ENCODE measurements around the gene KRTAP5-2.
"Not testable (repeated sequence)": the region's sequence is repeated elsewhere in the genome, so short reads cannot be mapped to it uniquely, and the experiment has no call there.

The KRTAP5-2 gene, protein sequence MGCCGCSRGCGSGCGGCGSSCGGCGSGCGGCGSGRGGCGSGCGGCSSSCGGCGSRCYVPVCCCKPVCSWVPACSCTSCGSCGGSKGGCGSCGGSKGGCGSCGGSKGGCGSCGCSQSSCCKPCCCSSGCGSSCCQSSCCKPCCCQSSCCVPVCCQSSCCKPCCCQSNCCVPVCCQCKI

DNA sequence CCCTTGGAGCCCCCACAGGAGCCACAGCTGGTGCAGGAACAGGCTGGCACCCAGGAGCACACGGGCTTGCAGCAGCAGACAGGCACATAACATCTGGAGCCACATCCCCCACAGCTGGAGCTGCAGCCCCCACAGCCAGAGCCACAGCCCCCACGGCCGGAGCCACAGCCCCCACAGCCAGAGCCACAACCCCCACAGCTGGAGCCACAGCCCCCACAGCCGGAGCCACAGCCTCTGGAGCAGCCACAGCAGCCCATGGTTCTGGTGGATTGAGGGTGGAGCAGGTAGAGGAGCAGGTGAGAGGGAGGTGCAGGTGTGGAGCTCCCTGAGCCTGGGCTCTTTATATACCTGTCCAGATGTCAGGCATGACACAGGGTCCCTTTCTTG, at the start of gene KRTAP5-2:
KRTAP5-2 (minus strand) TSS at position 301 of the 387 bp plus-strand sequence; CDS start at position 257, 44 bp downstream.
- DNase-seq: no peak

- DNase-seq: not testable (repeated sequence)
Observed at GRCh38 chr11:1646540-1646939, 48.4 kb upstream of the KRTAP5-2 start.

GRCh38 chr11:1645357-1645821, 47.3 kb upstream of the KRTAP5-2 start:
- no peak for DNase-seq

- no peak for DNase-seq
Observed at GRCh38 chr11:1644601-1645356, 46.7 kb upstream of the KRTAP5-2 start.

DNA sequence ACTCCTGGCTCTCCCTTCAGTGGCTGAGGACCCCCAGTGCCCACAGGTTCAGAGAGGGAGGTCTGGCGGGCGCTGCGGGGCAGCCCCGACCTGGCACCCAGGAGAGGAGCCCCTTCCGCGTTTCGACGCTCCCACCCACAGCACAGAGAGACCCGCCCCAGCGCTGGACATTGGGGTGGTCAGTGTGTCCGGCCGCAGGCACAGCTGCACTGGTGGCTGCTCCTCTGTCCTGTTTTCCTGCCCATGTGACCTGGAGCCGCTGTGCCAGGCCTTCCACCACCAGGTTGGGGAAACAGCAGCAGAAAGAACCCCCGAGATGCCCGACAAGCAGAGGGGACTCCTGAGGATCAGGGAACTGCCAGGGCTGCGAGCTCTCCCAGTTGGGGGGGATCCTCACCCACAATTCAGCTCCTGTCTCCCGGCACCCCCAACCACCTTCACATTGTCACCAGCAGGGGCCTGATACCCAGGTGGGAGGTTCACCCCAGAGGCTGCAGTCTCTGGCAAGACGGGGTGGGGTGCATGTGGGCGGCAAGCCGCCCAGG, 45.1 kb upstream of the KRTAP5-2 start:
- no peak for DNase-seq

GRCh38 chr11:1642288-1643145, 44.4 kb upstream of the KRTAP5-2 start:
- DNase-seq: no peak

GRCh38 chr11:1641096-1641495, 43.0 kb upstream of the KRTAP5-2 start:
- peak; percentile 51 for DNase-seq

GRCh38 chr11:1640076-1640946, 42.2 kb upstream of the KRTAP5-2 start:
- peak; percentile 67 for DNase-seq

GRCh38 chr11:1639666-1640065, 41.6 kb upstream of the KRTAP5-2 start:
- no peak for DNase-seq

DNA sequence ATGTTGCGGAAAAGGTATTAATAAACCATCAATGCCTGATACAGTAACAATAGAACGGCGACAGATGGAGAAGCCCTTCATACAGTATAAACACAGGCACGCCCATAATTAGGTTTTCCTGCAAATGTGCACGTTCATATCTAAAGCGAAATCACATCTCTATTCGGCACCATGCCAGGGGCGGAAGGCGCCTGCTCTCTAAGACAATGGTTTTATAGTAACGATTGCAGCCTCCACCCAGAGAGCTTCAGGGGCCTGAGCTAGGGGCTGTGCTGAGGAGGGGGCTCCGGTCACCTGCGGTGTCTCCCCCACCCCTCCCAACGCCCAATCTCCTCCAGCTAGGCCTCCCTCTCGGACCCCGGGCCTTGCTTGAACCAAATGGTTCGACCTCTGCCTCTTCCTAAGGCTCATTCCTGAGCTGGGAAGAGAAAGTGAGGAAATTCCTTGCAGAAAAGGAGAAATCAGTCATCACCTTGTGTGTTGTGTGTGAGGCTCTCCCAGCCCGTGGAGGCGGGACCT, 41.1 kb upstream of the KRTAP5-2 start:
- no peak for DNase-seq

- no peak for DNase-seq
Observed at GRCh38 chr11:1638344-1638743, 40.2 kb upstream of the KRTAP5-2 start.

- no peak for DNase-seq
Observed at GRCh38 chr11:1637628-1638027, 39.5 kb upstream of the KRTAP5-2 start.

DNA sequence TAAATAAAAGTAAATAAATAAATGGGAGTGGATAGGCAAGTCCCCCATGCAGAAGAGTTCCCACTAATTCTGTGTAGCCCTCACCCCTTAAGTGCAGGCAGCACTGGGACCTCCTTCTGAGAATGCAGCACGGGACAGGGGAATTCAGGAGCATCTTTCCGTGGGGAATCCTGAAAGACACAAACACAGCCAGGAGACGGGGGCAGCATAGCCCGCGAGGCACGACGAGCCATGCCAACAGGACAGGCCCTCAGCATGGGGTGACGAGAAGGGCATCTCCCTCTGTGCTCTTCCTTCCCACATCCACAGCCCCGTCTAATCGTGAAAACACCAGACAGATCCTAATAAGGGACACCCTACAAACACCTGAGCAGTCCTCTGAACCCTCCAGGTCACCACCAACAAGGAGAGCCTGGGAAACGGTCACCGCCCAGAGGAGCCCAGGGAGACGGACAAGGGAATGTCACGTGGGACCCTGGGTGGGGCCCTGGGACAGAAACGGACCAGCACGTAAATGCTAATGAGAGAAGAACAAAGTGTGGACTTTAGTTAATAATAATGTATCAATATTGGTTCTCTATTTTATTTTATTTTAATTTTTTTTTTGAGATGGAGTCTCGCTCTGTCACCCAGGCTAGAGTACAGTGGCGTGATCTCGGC, 38.3 kb upstream of the KRTAP5-2 start:
- DNase-seq: no peak

DNA sequence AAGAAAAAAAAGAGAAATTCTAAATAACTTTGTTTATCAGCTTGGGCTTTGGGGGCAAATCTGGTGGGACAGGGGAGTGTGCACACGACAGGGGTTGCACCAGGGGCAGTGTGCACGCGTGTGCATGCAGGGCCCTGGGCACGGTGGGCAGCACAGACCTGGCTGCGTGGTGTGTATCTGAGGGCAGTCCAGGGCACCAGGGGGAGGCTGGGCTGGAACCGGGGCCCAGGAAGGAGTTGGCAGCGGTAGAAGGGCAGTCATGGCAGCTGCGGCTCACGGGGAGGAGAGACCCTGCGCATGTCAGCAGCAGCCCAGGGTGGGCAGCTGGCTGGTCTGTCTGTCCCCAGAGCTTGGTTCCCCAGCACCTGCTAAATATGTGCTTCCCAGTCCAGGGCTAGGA, 35.8 kb upstream of the KRTAP5-2 start:
- no peak for DNase-seq

DNA sequence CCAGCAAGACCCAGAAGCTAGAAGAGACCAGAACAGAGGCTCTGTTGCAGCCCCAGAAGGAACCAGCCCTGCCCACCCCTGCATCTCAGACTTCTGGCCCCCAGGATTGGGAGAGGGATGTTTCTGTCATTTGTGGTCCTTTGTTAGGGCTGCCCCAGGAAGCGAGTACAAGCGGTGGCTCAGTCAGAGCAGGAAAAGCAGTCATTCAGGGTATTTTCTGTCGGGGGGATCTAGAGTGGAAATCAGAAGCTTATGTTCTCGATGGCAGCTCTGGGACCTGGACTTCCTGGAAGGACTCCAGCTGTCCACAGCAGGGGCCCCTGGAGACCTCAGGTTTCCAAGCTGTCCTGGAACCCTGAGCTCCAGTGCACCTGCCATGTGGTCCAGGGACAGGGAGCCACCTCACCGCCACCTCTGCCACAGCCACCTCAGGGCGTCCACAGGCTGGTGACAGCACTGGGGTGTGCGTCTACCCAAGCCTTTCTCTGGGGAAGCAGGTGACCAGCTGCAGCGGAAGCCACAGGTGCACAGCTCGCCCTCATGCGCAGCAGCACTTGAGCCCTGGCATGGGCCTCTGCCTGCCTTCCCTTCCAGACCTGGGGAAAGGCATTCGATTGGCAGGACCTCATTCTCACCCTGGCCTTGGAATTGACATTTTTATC, 34.1 kb upstream of the KRTAP5-2 start:
- DNase-seq: no peak

DNA sequence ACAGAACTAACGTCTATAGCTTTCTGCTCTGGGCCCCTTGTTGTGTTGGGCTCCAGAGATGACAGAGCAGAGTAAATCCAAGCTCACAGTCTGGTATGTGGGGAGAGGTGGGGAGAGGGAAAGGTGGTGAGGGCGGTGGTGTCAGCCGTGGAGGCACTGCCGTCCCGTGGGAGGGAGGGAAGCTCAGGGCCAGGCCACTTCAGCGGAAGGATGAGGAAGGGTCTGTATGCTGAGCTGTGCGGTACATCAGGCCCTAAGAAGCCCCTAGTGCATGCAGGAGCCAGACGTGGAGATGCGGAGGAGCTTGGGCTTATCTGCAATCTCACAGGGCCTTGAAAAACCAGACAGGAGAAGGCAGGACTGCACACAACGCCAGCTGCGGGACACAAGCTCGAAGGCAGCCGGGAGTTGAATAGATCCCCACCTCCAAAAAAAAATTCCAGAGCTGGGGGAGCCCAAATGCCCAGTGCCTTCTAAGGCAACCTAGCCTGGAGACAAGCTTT, 33.0 kb upstream of the KRTAP5-2 start:
- no peak for DNase-seq

DNA sequence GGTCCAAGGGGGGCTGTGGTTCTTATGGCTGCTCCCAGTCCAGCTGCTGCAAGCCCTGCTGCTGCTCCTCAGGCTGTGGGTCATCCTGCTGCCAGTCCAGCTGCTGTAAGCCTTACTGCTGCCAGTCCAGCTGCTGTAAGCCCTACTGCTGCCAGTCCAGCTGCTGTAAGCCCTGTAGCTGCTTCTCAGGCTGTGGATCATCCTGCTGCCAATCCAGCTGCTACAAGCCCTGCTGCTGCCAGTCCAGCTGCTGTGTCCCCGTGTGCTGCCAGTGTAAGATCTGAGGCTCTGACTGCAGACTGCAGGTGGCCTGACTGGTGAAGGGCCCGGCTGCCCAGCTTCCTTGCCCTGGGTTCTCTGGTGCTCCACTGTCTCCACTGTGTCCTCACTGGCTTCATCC, 32.2 kb upstream of the KRTAP5-2 start:
- DNase-seq: no peak

DNA sequence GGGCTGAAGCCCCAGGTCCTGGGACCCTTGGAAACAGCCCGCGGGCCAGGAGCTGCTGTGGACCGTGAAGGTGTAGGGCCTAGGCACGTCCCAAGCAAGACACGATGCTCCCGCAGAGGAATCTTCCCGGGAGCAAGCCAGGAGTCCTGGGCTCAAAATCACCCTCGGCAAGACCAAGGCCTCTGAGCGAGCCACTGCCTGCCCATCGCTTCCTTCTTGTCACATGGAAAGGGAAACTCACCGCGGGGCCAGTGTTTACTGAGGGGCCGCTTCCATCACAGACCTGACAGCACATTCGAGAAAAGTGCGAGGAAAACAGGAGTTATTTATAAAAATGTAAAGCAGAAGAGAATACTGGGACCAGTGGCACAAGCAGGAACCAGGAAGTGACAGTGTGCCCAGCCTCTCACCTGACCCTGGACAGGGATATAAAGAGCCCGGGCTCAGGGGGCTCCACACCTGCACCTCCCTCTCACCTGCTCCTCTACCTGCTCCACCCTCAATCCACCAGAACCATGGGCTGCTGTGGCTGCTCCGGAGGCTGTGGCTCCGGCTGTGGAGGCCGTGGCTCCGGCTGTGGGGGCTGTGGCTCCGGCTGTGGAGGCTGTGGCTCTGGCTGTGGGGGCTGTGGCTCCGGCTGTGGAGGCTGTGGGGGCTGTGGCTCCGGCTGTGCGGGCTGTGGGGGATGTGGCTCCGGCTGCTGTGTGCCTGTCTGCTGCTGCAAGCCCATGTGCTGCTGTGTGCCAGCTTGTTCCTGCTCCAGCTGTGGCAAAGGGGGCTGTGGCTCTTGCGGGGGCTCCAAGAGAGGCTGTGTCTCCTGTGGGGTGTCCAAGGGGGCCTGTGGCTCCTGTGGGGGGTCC, 31.5 kb upstream of the KRTAP5-2 start, which contains the start of gene KRTAP5-5:
KRTAP5-5 (plus strand) TSS at position 450 of the 860 bp plus-strand sequence; CDS start at position 516, 66 bp downstream.
- DNase-seq: no peak

All from islet precursor cell (in vitro differentiated cells).